Gastrocnemius medialis (tissue), 4 donors: ENCODE results near the gene HARS1.

Experiments used
- CTCF ChIP-seq, 5 experiments: fragments of 450-650 bp in 3 of 5; fragments of 200-600 bp in 2 of 5; sonication (generic) in 2 of 5; IDR thresholded peaks in 4 of 5; conservative IDR thresholded peaks in 1 of 5; 1 replicate in 4 of 5; 2 replicates in 1 of 5; pipeline ENCODE4 v1.5.1; 2016 to 2019; ENCODE audit warnings: antibody characterized with exemption in 5 of 5, mild to moderate bottlenecking in 3 of 5, moderate library complexity in 3 of 5
- POLR2A ChIP-seq, 2 donors: fragments of 450-650 bp; IDR thresholded peaks; one replicate each; pipeline ENCODE4 v1.6.1; 2017; ENCODE audit warnings: antibody characterized with exemption in 2 of 2, mild to moderate bottlenecking in 2 of 2, moderate library complexity in 2 of 2

- no peak for TF ChIP-seq POLR2A (IDR thresholded peaks at IDR 0.05)
- TF ChIP-seq CTCF (IDR thresholded peaks at IDR 0.05 in 4 of 5, conservative IDR thresholded peaks at IDR 0.05 in 1 of 5) = no peak
These were observed 59.3 kb downstream of the HARS1 start for GRCh38 chr5:140631831-140632365.
